ENCODE measurements around the gene CRYBB3. TPM values are rescaled to one million over a fixed set of nuclear protein-coding genes. Genes with fewer than 3 reads are reported as not detected.

The CRYBB3 gene
- total RNA-seq, 1 experiment from 2014 or later = 0.67 TPM

GRCh38 chr22:25161017-25161915 is 38.4 kb upstream of the CRYBB3 start:
- H3K27ac ChIP-seq (ENCODE audit: low read length) = no peak overlapping the region
- no peaks in the 10 kb centered on the region for H3K27me3 ChIP-seq (ENCODE audit: control insufficient read depth, insufficient read depth, low read length)
- TF ChIP-seq REST (IDR thresholded peaks at IDR 0.05; ENCODE audit: insufficient read depth in 1 of 2, low read depth in 2 of 2, low read length in 1 of 2) = no peak
- TF ChIP-seq, protein P1, sequence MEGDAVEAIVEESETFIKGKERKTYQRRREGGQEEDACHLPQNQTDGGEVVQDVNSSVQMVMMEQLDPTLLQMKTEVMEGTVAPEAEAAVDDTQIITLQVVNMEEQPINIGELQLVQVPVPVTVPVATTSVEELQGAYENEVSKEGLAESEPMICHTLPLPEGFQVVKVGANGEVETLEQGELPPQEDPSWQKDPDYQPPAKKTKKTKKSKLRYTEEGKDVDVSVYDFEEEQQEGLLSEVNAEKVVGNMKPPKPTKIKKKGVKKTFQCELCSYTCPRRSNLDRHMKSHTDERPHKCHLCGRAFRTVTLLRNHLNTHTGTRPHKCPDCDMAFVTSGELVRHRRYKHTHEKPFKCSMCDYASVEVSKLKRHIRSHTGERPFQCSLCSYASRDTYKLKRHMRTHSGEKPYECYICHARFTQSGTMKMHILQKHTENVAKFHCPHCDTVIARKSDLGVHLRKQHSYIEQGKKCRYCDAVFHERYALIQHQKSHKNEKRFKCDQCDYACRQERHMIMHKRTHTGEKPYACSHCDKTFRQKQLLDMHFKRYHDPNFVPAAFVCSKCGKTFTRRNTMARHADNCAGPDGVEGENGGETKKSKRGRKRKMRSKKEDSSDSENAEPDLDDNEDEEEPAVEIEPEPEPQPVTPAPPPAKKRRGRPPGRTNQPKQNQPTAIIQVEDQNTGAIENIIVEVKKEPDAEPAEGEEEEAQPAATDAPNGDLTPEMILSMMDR (IDR thresholded peaks at IDR 0.05) = no peak
- no peak for TF ChIP-seq POLR2AphosphoS5 (IDR thresholded peaks at IDR 0.05; ENCODE audit: low read depth, low read length)
- TF ChIP-seq SIN3A (IDR thresholded peaks at IDR 0.05; ENCODE audit: borderline replicate concordance, insufficient read depth, low read depth, low read length) = no peak
- TF ChIP-seq TCF7L2 (IDR thresholded peaks at IDR 0.05; ENCODE audit: low read depth, low read length) = no peak
- H3K4me3 ChIP-seq (ENCODE audit: low read depth in 2 of 2, low read length in 2 of 2) = no peak overlapping the region
- H3K4me1 ChIP-seq (ENCODE audit: control insufficient read depth, insufficient read depth, low read length) = no peaks in the 10 kb centered on the region
- in situ Hi-C loops (cut with HindIII; ENCODE audit: low pct_unique_long_range_greater_than_20kb, low sequenced_read_pairs) = no loop called here
- intact Hi-C loops (cut with micrococcal nuclease; ENCODE audit: unreplicated experiment) = no loop called here
- H3K9me3 ChIP-seq (ENCODE audit: control insufficient read depth, insufficient read depth, low read depth, low read length) = no peaks in the 10 kb centered on the region
- H3K36me3 ChIP-seq (ENCODE audit: control insufficient read depth, insufficient read depth, low read length) = no peaks in the 10 kb centered on the region
- DNase-seq (ENCODE audit: low read depth, low spot score) (no peak), ATAC-seq (no peak)
- ChIA-PET POLR2A (no interaction called here), CTCF (interaction anchor here (0.7 kb wide), 1 partner anchor 310 kb away, joined by 3 read pairs; no protein-coding TSS in a partner anchor)
- no TSS peak for BruUV-seq (replicated peaks)

DNA sequence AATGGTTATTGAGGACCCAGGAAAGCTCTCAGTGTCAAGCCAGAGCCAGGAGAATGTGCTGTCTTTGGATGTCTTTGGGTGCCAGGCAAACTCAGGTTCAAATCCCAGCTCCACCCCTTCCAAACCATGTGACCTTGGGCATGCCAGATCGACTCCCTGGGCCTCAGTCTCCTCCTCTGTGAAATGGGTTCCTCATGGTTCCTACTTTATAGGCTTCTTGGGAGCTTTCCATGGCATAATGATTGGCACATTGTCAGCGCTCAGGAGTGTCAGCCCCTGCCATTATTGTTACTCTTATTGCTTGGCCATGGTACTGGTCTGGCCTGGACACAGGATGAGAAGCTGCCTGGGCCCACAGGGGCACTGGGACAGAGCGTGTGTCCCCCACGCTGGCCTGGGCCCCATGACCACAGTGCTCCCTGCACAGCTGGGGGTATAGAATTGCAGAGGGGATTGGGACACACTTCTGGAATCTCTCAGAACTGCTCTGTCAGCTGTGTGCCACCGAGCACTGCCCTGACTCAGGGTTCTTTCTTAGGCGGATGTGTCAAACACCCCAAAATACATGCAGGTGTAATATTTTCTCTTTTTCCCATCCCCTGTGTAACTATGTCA is 37.6 kb upstream of the CRYBB3 start:
- Histone ChIP-seq H3K27me3 (ENCODE audit: control insufficient read depth, insufficient read depth, low read length) (no peaks in the 10 kb centered on the region), H3K27ac (ENCODE audit: low read length) (no peak overlapping the region), H3K4me3 (ENCODE audit: low read depth in 2 of 2, low read length in 2 of 2) (no peak overlapping the region), H3K36me3 (ENCODE audit: control insufficient read depth, insufficient read depth, low read length) (no peaks in the 10 kb centered on the region), H3K4me1 (ENCODE audit: control insufficient read depth, insufficient read depth, low read length) (peaks cover 5% of the 10 kb centered on the region), H3K9me3 (ENCODE audit: control insufficient read depth, insufficient read depth, low read depth, low read length) (no peaks in the 10 kb centered on the region)
- no peak for DNase-seq (ENCODE audit: low read depth, low spot score)
- ChIA-PET POLR2A (no interaction called here), CTCF (no interaction called here)
- TF ChIP-seq POLR2AphosphoS5 (IDR thresholded peaks at IDR 0.05; ENCODE audit: low read depth, low read length) = no peak
- TF ChIP-seq, protein P1 (IDR thresholded peaks at IDR 0.05) = no peak
- TF ChIP-seq SIN3A (IDR thresholded peaks at IDR 0.05; ENCODE audit: borderline replicate concordance, insufficient read depth, low read depth, low read length) = no peak
- TF ChIP-seq REST (IDR thresholded peaks at IDR 0.05; ENCODE audit: insufficient read depth in 1 of 2, low read depth in 2 of 2, low read length in 1 of 2) = no peak
- TF ChIP-seq TCF7L2 (IDR thresholded peaks at IDR 0.05; ENCODE audit: low read depth, low read length) = no peak
- no peak for ATAC-seq
- intact Hi-C loops (cut with micrococcal nuclease; ENCODE audit: unreplicated experiment) = no loop called here
- in situ Hi-C loops (cut with HindIII; ENCODE audit: low pct_unique_long_range_greater_than_20kb, low sequenced_read_pairs) = no loop called here
- no TSS peak for BruUV-seq (replicated peaks)

All from Panc1 (cell line).